ENCODE measurements around the gene FAM83G.
"Not testable (repeated sequence)": the region's sequence is repeated elsewhere in the genome, so short reads cannot be mapped to it uniquely, and the experiment has no call there.

FAM83G gene

GRCh38 chr17:19004421-19005136, at the start of gene FAM83G:
FAM83G (minus strand) TSS chr17:19004764; CDS start chr17:19004041, 723 bp downstream.
- no peak for DNase-seq

- not testable (repeated sequence) for DNase-seq
Measured at GRCh38 chr17:19048826-19049225, 44.3 kb upstream of the FAM83G start.

- DNase-seq = not testable (repeated sequence)
Measured at GRCh38 chr17:19047510-19047909, 42.9 kb upstream of the FAM83G start.

GRCh38 chr17:19046782-19047375, 42.3 kb upstream of the FAM83G start, which contains the start of gene GRAP:
GRAP (minus strand) TSS chr17:19046957; CDS start chr17:19046926, 31 bp downstream.
- not testable (repeated sequence) for DNase-seq

- DNase-seq = not testable (repeated sequence)
Measured at GRCh38 chr17:19044643-19045042, 40.1 kb upstream of the FAM83G start.

GRCh38 chr17:19043032-19043431, 38.5 kb upstream of the FAM83G start:
- DNase-seq = not testable (repeated sequence)

GRCh38 chr17:19042369-19042768, 37.8 kb upstream of the FAM83G start:
- DNase-seq = not testable (repeated sequence)

GRCh38 chr17:19041871-19042270, 37.3 kb upstream of the FAM83G start:
- not testable (repeated sequence) for DNase-seq

- not testable (repeated sequence) for DNase-seq
Measured at GRCh38 chr17:19040350-19040749, 35.8 kb upstream of the FAM83G start.

GRCh38 chr17:19038730-19039129, 34.2 kb upstream of the FAM83G start:
- DNase-seq = not testable (repeated sequence)

- not testable (repeated sequence) for DNase-seq
Measured at GRCh38 chr17:19038007-19038406, 33.4 kb upstream of the FAM83G start.

GRCh38 chr17:19037547-19037946, 33.0 kb upstream of the FAM83G start:
- not testable (repeated sequence) for DNase-seq

GRCh38 chr17:19036186-19036585, 31.6 kb upstream of the FAM83G start:
- DNase-seq = not testable (repeated sequence)

GRCh38 chr17:19032377-19032988, 27.9 kb upstream of the FAM83G start:
- not testable (repeated sequence) for DNase-seq

- DNase-seq = not testable (repeated sequence)
Measured at GRCh38 chr17:19031729-19032128, 27.2 kb upstream of the FAM83G start.

GRCh38 chr17:19030771-19031449, 26.3 kb upstream of the FAM83G start:
- not testable (repeated sequence) for DNase-seq

- DNase-seq = not testable (repeated sequence)
Measured at GRCh38 chr17:19029740-19030139, 25.2 kb upstream of the FAM83G start.

- DNase-seq = not testable (repeated sequence)
Measured at GRCh38 chr17:19028671-19029070, 24.1 kb upstream of the FAM83G start.

- DNase-seq = no peak
Measured at GRCh38 chr17:19024101-19025078, 19.8 kb upstream of the FAM83G start.

GRCh38 chr17:19023209-19023999, 18.8 kb upstream of the FAM83G start:
- DNase-seq = no peak

- no peak for DNase-seq
Measured at GRCh38 chr17:19022747-19023146, 18.2 kb upstream of the FAM83G start.
